Right atrium auricular region (tissue), 2 donors: ENCODE data around the gene TLCD3A. TPM values are rescaled to one million over a fixed set of nuclear protein-coding genes. Genes with fewer than 3 reads are reported as not detected.
A peak's percentile ranks its signal among the peaks of the same experiment; 100 is the strongest.
"Not testable (repeated sequence)": the region's sequence is repeated elsewhere in the genome, so short reads cannot be mapped to it uniquely, and the experiment has no call there.

ENCODE experiments used
- DNase-seq: peaks from one replicate; pipeline ENCODE4 v3.0.0-alpha.2; 2019; ENCODE audit warnings: low spot score
- H3K27ac ChIP-seq, 2 donors: fragments of 200-600 bp; sonication (generic); 1 replicate in 1 of 2; 2 replicates in 1 of 2; pipeline ENCODE4 v1.5.1; 2016 to 2019
- H3K27me3 ChIP-seq, 2 donors: fragments of 200-600 bp; sonication (generic); one replicate each; pipeline versions ENCODE4 v1.5.1 to v1.6.0; 2017 to 2019
- H3K36me3 ChIP-seq: fragments of 200-600 bp; sonication (generic); one replicate; pipeline ENCODE4 v1.5.1; 2016
- H3K4me1 ChIP-seq, 2 donors: fragments of 200-600 bp; sonication (generic); one replicate each; pipeline versions ENCODE4 v1.5.1 to v1.6.0; 2017 to 2019
- H3K4me3 ChIP-seq, 2 donors: fragments of 200-600 bp; sonication (generic); 1 replicate in 1 of 2; 2 replicates in 1 of 2; pipeline ENCODE4 v1.5.1; 2017 to 2019; ENCODE audit warnings: mild to moderate bottlenecking in 1 of 2, moderate library complexity in 1 of 2
- H3K9me3 ChIP-seq, 2 donors: fragments of 200-600 bp; sonication (generic); one replicate each; pipeline ENCODE4 v1.5.1; 2019
- CTCF ChIP-seq, 2 donors: fragments of 200-600 bp; sonication (generic); IDR thresholded peaks; one replicate each; pipeline ENCODE4 v1.5.1; 2019; ENCODE audit warnings: antibody characterized with exemption in 2 of 2
- total RNA-seq, 2 donors: library from RNA; depleted of rRNA; stranded (reverse); fragments of >200 nt; gene quantifications; one replicate each; pipeline ENCODE4 v1.1.0, GENCODE V29; 2016

The TLCD3A gene
- total RNA-seq, 2 donors from 2014 or later: 1.5 to 4.8 TPM

- Histone ChIP-seq H3K27ac (peak overlapping the region in 1 of 2 donors; percentile 34), H3K4me1 (peaks cover 0 to 8% of the 10 kb centered on the region in 2 donors), H3K9me3 (no peaks in the 10 kb centered on the region), H3K36me3 (peaks cover 37% of the 10 kb centered on the region), H3K4me3 (no peak overlapping the region), H3K27me3 (no peaks in the 10 kb centered on the region)
- TF ChIP-seq CTCF (IDR thresholded peaks at IDR 0.05): no peak
- DNase-seq: no peak
Observed at GRCh38 chr17:789160-789840, 56.9 kb downstream of the TLCD3A start.

GRCh38 chr17:789931-790873, 57.8 kb downstream of the TLCD3A start:
- H3K4me1 ChIP-seq: peaks cover 0 to 15% of the 10 kb centered on the region in 2 donors
- H3K36me3 ChIP-seq: peaks cover 37% of the 10 kb centered on the region
- not testable (repeated sequence) for H3K9me3 ChIP-seq, H3K27me3 ChIP-seq, H3K4me3 ChIP-seq, DNase-seq
- H3K27ac ChIP-seq: peak overlapping the region in 1 of 2 donors; percentile 34

- not testable (repeated sequence) for H3K27me3 ChIP-seq, H3K9me3 ChIP-seq, H3K27ac ChIP-seq, DNase-seq, H3K4me3 ChIP-seq
- Histone ChIP-seq H3K36me3 (peaks cover 37% of the 10 kb centered on the region), H3K4me1 (peaks cover 0 to 18% of the 10 kb centered on the region in 2 donors)
Observed at GRCh38 chr17:790874-791247, 58.5 kb downstream of the TLCD3A start.

- Histone ChIP-seq H3K36me3 (peaks cover 33% of the 10 kb centered on the region), H3K4me1 (peaks cover 0 to 18% of the 10 kb centered on the region in 2 donors), H3K27ac (no peak overlapping the region), H3K4me3 (no peak overlapping the region), H3K9me3 (no peaks in the 10 kb centered on the region), H3K27me3 (no peaks in the 10 kb centered on the region)
- DNase-seq: no peak
- no peak for TF ChIP-seq CTCF (IDR thresholded peaks at IDR 0.05)
Observed at GRCh38 chr17:791829-792228, 59.4 kb downstream of the TLCD3A start.

- no peak for DNase-seq
- H3K9me3 ChIP-seq: no peaks in the 10 kb centered on the region
- peaks cover 33% of the 10 kb centered on the region for H3K36me3 ChIP-seq
- H3K4me1 ChIP-seq: peaks cover 0 to 22% of the 10 kb centered on the region in 2 donors
- H3K27ac ChIP-seq: no peak overlapping the region
- no peak for TF ChIP-seq CTCF (IDR thresholded peaks at IDR 0.05)
- no peak overlapping the region for H3K4me3 ChIP-seq
- no peaks in the 10 kb centered on the region for H3K27me3 ChIP-seq
Observed at GRCh38 chr17:792277-792676, 59.9 kb downstream of the TLCD3A start.

Other genes with a start within 250 kb of the TLCD3A start
- gene VPS53, start 17.8 kb upstream of the TLCD3A start, total RNA-seq: 10 to 100 TPM; 11.3 to 17.9 TPM
- gene GEMIN4, start 19.7 kb downstream of the TLCD3A start, total RNA-seq: 10 to 100 TPM in 1 of 2 donors, 1 to 10 TPM in 1; 8.2 to 19.7 TPM
- 10 to 100 TPM; 37.3 to 49.5 TPM for gene GLOD4, start 49.7 kb downstream of the TLCD3A start, total RNA-seq
- gene MRM3, start 49.8 kb downstream of the TLCD3A start, total RNA-seq: 10 to 100 TPM; 15.4 to 21.8 TPM
- 10 to 100 TPM; 15.6 to 17.5 TPM for gene NXN, start 247.2 kb downstream of the TLCD3A start, total RNA-seq